ENCODE measurements around the gene LRCOL1. TPM values are rescaled to one million over a fixed set of nuclear protein-coding genes. Genes with fewer than 3 reads are reported as not detected.

Gene LRCOL1
- polyA plus RNA-seq, 3 donors: not detected

DNA sequence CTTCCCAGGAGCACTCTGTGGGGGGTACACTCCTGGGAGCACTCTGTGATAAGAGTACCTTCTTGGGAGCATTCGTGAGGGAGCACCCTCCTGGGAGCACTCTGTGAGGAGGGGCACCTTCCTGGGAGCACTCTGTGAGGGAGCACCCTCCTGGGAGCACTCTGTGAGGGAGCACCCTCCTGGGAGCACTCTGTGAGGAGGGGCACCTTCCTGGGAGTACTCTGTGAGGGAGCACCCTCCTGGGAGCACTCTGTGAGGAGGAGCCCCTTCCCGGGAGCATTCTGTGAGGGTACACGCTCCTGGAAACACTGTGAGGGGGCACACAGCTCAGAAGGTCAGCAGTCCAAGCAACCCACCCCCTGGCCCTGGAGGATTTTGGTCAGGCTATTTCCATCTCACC is 22.6 kb downstream of the LRCOL1 start:
- peaks cover 0 to under 1% of the 10 kb centered on the region in 2 donors for H3K9me3 ChIP-seq (replicated peaks in 1 of 2; ENCODE audit: control insufficient read depth in 1 of 2, insufficient read depth in 1 of 2, low read length in 2 of 2)
- H3K36me3 ChIP-seq (replicated peaks in 1 of 2; ENCODE audit: control insufficient read depth in 1 of 2, insufficient read depth in 2 of 2, low read length in 2 of 2): peaks cover 0 to 4% of the 10 kb centered on the region in 2 donors
- Mint-ChIP-seq H3K27ac (no peak overlapping the region), H3K4me1 (no peaks in the 10 kb centered on the region), H3K4me3 (no peak overlapping the region), H3K36me3 (peaks cover 6 to 9% of the 10 kb centered on the region in 2 donors), H3K9me3 (peaks cover 0 to 6% (median 3%) of the 10 kb centered on the region in 7 donors), H3K27me3 (ENCODE audit: low read depth in 3 of 3) (peaks cover 2 to 15% (median 9%) of the 10 kb centered on the region in 3 donors)
- H4K20me1 ChIP-seq (ENCODE audit: insufficient read depth, low read length): no peaks in the 10 kb centered on the region
- no peak overlapping the region for H3K4me2 ChIP-seq (replicated peaks; ENCODE audit: extremely low read depth, low read length, poor library complexity, severe bottlenecking)
- H2AFZ ChIP-seq (ENCODE audit: insufficient read depth, low read depth, low read length, poor library complexity, severe bottlenecking): no peak overlapping the region
- no peak overlapping the region for H3K9ac ChIP-seq (ENCODE audit: insufficient read depth, low read length, poor library complexity, severe bottlenecking)
- TF ChIP-seq, protein P1, sequence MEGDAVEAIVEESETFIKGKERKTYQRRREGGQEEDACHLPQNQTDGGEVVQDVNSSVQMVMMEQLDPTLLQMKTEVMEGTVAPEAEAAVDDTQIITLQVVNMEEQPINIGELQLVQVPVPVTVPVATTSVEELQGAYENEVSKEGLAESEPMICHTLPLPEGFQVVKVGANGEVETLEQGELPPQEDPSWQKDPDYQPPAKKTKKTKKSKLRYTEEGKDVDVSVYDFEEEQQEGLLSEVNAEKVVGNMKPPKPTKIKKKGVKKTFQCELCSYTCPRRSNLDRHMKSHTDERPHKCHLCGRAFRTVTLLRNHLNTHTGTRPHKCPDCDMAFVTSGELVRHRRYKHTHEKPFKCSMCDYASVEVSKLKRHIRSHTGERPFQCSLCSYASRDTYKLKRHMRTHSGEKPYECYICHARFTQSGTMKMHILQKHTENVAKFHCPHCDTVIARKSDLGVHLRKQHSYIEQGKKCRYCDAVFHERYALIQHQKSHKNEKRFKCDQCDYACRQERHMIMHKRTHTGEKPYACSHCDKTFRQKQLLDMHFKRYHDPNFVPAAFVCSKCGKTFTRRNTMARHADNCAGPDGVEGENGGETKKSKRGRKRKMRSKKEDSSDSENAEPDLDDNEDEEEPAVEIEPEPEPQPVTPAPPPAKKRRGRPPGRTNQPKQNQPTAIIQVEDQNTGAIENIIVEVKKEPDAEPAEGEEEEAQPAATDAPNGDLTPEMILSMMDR (IDR thresholded peaks at IDR 0.05): no peak
- no peaks in the 10 kb centered on the region for H3K79me2 ChIP-seq (ENCODE audit: insufficient read depth, low read length)
- DNase-seq: no peak
- WGBS (ENCODE audit: insufficient coverage): 80% methylated on average over 1 of the region's 3 CpGs
- no peak overlapping the region for H3K4me3 ChIP-seq (replicated peaks in 1 of 3; ENCODE audit: low read depth in 2 of 3, low read length in 3 of 3)
- intact Hi-C loops (cut with micrococcal nuclease): no loop called here
- no peaks in the 10 kb centered on the region for H3K4me1 ChIP-seq (ENCODE audit: control insufficient read depth in 1 of 2, insufficient read depth in 2 of 2, low read length in 2 of 2)
- no peaks in the 10 kb centered on the region for H3K27me3 ChIP-seq (ENCODE audit: control insufficient read depth in 2 of 2, insufficient read depth in 2 of 2, low read length in 2 of 2)
- no peak overlapping the region for H3K27ac ChIP-seq (ENCODE audit: low read depth in 1 of 2, low read length in 2 of 2)

DNA sequence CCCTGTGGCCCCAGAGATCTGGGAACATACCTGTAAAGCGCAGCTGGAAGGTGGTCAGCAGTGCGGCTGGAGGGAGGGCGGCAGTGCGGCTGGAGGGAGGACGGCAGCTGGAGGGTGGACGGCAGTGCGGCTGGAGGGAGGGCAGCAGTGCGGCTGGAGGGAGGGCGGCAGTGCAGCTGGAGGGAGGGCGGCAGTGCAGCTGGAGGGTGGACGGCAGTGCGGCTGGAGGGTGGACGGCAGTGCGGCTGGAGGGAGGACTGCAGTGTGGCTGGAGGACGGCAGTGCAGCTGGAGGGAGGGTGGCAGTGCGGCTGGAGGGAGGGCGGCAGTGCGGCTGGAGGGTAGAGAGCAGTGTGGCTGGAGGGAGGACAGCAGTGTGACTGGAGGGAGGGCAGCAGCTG is 23.5 kb downstream of the LRCOL1 start:
- peaks cover 0 to 9% of the 10 kb centered on the region in 2 donors for H3K36me3 ChIP-seq (replicated peaks in 1 of 2; ENCODE audit: control insufficient read depth in 1 of 2, insufficient read depth in 2 of 2, low read length in 2 of 2)
- H3K9ac ChIP-seq (ENCODE audit: insufficient read depth, low read length, poor library complexity, severe bottlenecking): no peak overlapping the region
- H3K27me3 ChIP-seq (ENCODE audit: control insufficient read depth in 2 of 2, insufficient read depth in 2 of 2, low read length in 2 of 2): no peaks in the 10 kb centered on the region
- H3K27ac Mint-ChIP-seq: no peak overlapping the region
- DNase-seq: no peak
- H3K4me2 ChIP-seq (replicated peaks; ENCODE audit: extremely low read depth, low read length, poor library complexity, severe bottlenecking): no peak overlapping the region
- peaks cover 6 to 11% of the 10 kb centered on the region in 2 donors for H3K36me3 Mint-ChIP-seq
- H3K79me2 ChIP-seq (ENCODE audit: insufficient read depth, low read length): no peaks in the 10 kb centered on the region
- H3K27ac ChIP-seq (ENCODE audit: low read depth in 1 of 2, low read length in 2 of 2): no peak overlapping the region
- no peak overlapping the region for H3K4me3 Mint-ChIP-seq
- no peak overlapping the region for H3K4me3 ChIP-seq (replicated peaks in 1 of 3; ENCODE audit: low read depth in 2 of 3, low read length in 3 of 3)
- 90% methylated on average over 15 of the region's 18 CpGs for WGBS (ENCODE audit: insufficient coverage)
- no peaks in the 10 kb centered on the region for H3K4me1 Mint-ChIP-seq
- H4K20me1 ChIP-seq (ENCODE audit: insufficient read depth, low read length): no peaks in the 10 kb centered on the region
- intact Hi-C loops (cut with micrococcal nuclease): no loop called here
- H3K9me3 Mint-ChIP-seq: peaks cover 0 to 6% (median 4%) of the 10 kb centered on the region in 7 donors
- H3K9me3 ChIP-seq (replicated peaks in 1 of 2; ENCODE audit: control insufficient read depth in 1 of 2, insufficient read depth in 1 of 2, low read length in 2 of 2): peaks cover 0 to 7% of the 10 kb centered on the region in 2 donors
- H3K27me3 Mint-ChIP-seq (ENCODE audit: low read depth in 3 of 3): peaks cover 2 to 12% (median 9%) of the 10 kb centered on the region in 3 donors
- TF ChIP-seq, protein P1 (IDR thresholded peaks at IDR 0.05): no peak
- H3K4me1 ChIP-seq (ENCODE audit: control insufficient read depth in 1 of 2, insufficient read depth in 2 of 2, low read length in 2 of 2): no peaks in the 10 kb centered on the region
- no peak overlapping the region for H2AFZ ChIP-seq (ENCODE audit: insufficient read depth, low read depth, low read length, poor library complexity, severe bottlenecking)
